LoVo (cell line): ENCODE data around the gene BCAS3.
A peak's percentile ranks its signal among the peaks of the same experiment; 100 is the strongest.

Experiments
- DNase-seq: peaks from one replicate; pipeline ENCODE4 v3.0.0-alpha.2; 2016; ENCODE audit warnings: low spot score

The BCAS3 gene

GRCh38 chr17:61065263-61065773 lies 387.7 kb downstream of the BCAS3 start:
- peak; percentile 9 for DNase-seq

- DNase-seq, result no peak
These were observed 388.4 kb downstream of the BCAS3 start for GRCh38 chr17:61066062-61066461.

DNA sequence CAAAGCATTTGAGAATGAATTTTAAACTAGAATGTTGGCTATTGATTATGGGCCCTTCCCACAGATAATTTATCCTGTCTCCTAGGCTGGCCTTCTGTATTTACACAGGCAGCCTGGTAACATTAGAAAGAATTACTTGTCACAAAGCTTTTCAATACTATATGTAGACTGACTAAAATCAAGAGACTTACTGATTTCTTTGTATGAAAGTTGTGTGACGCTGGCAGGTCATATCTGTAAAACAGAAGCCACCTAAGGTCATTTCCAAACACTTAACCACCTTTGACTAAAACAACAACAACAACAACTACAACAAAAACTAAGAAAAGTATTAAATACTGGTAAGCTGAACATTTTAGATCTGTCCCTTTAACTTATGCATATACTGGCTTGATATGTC lies 393.0 kb downstream of the BCAS3 start:
- DNase-seq, result no peak

- DNase-seq, result no peak
These were observed 395.0 kb downstream of the BCAS3 start for GRCh38 chr17:61072648-61073047.

DNA sequence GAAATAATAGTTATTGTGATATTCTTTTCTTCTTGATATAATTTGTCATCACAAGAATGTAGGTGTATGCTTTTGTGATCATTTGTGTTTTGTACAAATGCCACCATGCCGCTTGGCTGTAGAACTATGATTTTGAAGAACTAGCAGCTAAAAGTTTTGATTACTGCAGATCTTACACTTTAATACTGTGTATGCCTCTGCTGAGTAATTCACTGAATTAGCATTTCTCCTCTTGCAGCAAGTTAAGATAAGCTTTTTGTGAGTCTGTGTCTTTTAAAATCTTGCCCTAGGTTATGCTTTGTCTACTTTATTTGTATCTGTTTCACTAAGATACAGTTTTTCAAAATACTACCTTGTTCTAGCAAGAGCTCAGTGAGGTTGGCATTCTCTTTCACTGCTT lies 395.5 kb downstream of the BCAS3 start:
- DNase-seq, result no peak

DNA sequence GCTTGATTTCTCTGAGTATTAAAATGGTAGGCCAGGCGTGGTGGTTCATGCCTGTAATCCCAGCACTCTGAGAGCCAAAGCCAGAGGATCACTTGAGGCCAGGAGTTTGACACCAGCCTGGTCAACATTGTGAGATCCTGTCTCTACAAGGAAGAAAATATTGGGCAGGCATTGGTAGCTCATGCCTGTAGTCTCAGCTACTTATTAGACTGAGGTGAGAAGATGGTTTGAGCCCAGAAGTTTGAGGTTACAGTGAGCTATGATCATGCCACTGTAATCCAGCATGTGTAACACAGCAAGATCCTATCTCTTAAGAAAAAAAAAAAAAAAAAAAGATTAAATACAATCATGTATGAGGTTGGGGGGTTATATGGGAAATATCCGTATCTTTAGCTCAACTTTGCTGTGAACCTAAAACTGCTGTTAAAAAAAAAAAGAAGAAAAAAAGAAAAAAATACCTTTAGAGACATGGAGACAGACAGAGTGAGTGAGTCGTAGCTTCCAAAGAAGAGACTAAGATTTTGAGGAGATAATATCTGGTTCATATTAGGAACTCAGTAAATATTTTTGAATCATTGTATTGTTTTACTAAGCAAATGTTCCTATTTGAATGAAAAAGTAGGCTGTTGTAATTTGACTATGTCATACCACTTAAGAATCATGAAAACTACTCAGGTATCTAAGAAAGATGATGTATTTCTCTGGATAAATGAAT lies 396.3 kb downstream of the BCAS3 start:
- no peak for DNase-seq

DNA sequence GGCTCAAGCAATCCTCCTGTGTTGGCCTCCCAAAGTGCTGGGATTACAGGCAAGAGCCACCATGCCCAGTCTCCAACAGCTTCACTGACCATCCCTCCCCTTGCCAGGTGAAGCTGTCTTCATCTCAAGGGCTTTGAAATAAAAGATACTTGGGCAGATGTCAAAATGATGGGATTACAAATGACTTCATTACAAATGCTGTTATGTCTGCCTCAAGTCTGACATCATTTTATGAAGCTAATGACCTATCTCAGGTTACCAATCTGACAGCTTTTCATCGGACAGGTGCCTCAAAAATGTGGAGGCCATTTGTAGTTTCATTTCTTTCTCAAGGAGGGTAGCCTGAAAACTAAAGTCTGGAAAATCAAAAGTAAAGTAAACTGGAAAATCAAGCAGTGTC lies 398.3 kb downstream of the BCAS3 start:
- no peak for DNase-seq

GRCh38 chr17:61076621-61077031 lies 399.0 kb downstream of the BCAS3 start:
- DNase-seq, result no peak

- DNase-seq, result no peak
These were observed 404.3 kb downstream of the BCAS3 start for GRCh38 chr17:61081959-61082358.

GRCh38 chr17:61084260-61084659 lies 406.6 kb downstream of the BCAS3 start:
- DNase-seq, result no peak

GRCh38 chr17:61087024-61087423 lies 409.4 kb downstream of the BCAS3 start:
- no peak for DNase-seq

GRCh38 chr17:61088556-61088955 lies 410.9 kb downstream of the BCAS3 start:
- no peak for DNase-seq

GRCh38 chr17:61091096-61091495 lies 413.4 kb downstream of the BCAS3 start:
- DNase-seq, result no peak

DNA sequence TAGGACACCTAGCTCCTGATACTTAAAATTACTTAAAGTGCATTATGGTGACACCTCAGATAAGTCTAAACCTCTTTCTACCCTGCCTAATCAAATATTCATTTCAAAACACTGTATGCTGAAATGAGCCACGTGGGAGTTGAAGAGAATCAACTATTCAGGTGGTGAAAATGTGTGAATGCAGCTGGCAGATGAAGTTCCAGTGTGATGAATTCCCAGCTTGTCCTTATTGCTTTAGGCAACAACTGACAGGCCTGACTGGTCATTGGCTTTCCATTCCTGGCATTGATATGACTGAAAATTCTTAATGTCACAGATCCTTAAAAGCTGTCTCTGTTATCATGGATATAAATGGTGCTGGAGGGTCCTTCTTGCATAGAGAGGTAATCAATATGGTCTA lies 420.1 kb downstream of the BCAS3 start:
- no peak for DNase-seq

DNA sequence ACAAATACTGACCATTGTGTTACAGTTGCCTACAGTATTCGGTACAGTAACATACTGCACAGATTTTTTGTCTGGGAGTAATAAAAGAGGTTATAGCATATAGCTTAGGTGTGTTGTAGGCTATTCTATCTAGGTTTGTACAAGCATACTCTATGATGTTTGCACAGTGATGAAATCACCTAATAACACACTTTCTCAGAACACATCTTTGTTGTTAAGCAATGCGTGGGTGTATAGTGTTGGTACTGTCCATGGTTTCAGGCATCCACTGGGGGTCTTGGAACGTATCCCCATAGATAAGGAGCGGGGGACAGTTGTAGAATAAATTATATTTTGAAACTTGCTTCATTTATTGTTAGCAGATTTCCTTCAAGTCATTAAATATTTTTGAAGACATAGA lies 428.7 kb downstream of the BCAS3 start:
- no peak for DNase-seq

DNA sequence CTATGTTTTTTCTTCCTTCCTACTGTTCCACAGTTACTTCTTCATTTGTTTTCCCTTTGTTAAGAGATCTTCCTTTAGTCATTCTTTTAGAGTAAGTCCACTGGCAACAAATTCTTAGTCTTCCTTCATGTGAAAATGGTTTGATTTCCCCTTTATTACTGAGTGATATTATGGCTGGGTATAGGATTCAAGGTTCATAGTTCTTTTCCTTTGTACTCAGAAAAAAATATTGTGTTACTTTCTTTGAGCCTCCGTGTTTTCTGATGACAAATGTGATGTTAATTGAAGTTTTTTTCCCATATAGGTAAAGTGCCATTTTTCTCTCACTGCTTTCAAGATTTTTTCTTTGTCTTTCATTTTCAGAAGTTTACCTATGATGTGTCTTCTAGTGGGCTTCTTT lies 438.9 kb downstream of the BCAS3 start:
- no peak for DNase-seq

- no peak for DNase-seq
These were observed 440.3 kb downstream of the BCAS3 start for GRCh38 chr17:61117983-61118382.

GRCh38 chr17:61118871-61119270 lies 441.2 kb downstream of the BCAS3 start:
- DNase-seq, result no peak

- no peak for DNase-seq
These were observed 444.8 kb downstream of the BCAS3 start for GRCh38 chr17:61122326-61122913.

- no peak for DNase-seq
These were observed 446.9 kb downstream of the BCAS3 start for GRCh38 chr17:61124562-61124961.

DNA sequence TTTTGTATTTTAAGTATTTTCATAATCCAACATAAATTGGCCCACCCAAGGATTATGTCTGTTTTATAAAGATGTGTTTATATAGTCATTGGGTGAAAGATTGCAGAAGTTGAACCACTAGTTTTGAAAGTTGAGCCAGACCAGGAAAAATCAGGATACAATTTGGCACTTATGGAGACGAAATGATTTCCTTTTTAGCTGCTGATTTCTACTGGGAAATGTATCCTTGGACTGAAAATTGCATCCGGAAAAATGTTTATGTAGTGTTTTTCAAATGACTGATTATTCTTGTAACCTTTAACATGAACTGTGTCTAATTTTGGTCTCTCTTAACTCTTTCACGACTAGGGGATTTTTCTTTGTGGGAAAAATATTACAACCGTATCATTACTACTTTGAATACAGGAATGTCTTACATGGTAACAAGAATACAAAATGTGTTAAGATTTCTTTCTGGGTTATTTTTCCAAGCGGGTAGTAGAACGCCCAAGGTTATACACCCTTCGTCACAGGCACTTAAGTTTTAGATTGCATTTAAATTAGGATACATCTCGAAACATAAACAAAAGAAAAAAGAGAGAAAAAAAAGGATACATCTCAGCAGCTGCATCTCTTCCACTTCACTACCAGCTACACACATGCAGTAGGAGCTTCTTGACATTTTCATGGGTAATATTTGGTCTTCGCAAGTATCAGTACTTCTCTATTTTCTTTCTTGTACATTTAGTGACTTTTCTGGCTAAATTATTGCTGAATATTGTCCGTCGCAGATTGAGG lies 449.0 kb downstream of the BCAS3 start:
- no peak for DNase-seq

- no peak for DNase-seq
These were observed 450.3 kb downstream of the BCAS3 start for GRCh38 chr17:61127960-61128359.

DNA sequence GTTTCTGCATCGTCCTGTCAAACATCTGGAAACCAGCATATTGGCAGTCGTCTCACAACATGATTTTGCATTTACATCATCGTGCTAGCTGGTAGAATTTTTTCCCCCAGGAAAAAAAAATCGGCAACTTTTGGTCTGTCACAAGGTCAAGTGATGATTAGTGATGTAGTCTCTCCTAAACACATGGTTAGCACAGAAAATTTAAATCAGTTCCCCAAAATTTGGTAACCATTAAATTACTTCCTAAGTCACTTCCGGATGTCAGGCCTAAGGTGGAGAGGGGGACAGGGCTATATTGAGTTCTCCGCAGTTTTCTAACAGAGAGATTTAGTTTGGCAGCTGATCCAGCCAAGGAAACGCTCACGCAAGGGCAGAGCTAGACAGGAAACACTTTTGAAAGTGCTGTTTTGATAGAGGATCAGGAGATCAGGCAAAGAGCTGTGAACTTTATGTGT lies 451.0 kb downstream of the BCAS3 start:
- no peak for DNase-seq
